ENCODE measurements around the gene ADAM10.

ADAM10 gene

GRCh38 chr15:58752716-58753115 is 3.2 kb upstream of the ADAM10 start:
- DNase-seq: no peak

- DNase-seq: peak; percentile 29 to 35
Observed at GRCh38 chr15:58748852-58749531, 515 bp downstream of the ADAM10 start.

GRCh38 chr15:58748040-58748851 is 1.3 kb downstream of the ADAM10 start:
- peak; percentile 16 to 36 for DNase-seq

- no peak for DNase-seq
Observed at GRCh38 chr15:58746174-58746573, 3.3 kb downstream of the ADAM10 start.

- DNase-seq: no peak
Observed at GRCh38 chr15:58742819-58743502, 6.5 kb downstream of the ADAM10 start.

- no peak for DNase-seq
Observed at GRCh38 chr15:58742022-58742813, 7.3 kb downstream of the ADAM10 start.

GRCh38 chr15:58741032-58741431 is 8.5 kb downstream of the ADAM10 start:
- DNase-seq: no peak

GRCh38 chr15:58740436-58740835 is 9.1 kb downstream of the ADAM10 start:
- no peak for DNase-seq

- DNase-seq: no peak
Observed at GRCh38 chr15:58738046-58738707, 11.3 kb downstream of the ADAM10 start.

GRCh38 chr15:58737298-58737697 is 12.2 kb downstream of the ADAM10 start:
- no peak for DNase-seq

GRCh38 chr15:58736018-58736643 is 13.4 kb downstream of the ADAM10 start:
- no peak for DNase-seq

- DNase-seq: no peak
Observed at GRCh38 chr15:58734859-58735258, 14.6 kb downstream of the ADAM10 start.

GRCh38 chr15:58732625-58733363 is 16.7 kb downstream of the ADAM10 start:
- no peak for DNase-seq

- no peak for DNase-seq
Observed at GRCh38 chr15:58731756-58732535, 17.6 kb downstream of the ADAM10 start.

GRCh38 chr15:58726867-58727266 is 22.6 kb downstream of the ADAM10 start:
- DNase-seq: no peak

GRCh38 chr15:58724466-58724865 is 25.0 kb downstream of the ADAM10 start:
- peak in 1 of 2 donors; percentile 29 for DNase-seq

GRCh38 chr15:58717357-58717756 is 32.1 kb downstream of the ADAM10 start:
- DNase-seq: no peak

GRCh38 chr15:58716027-58716426 is 33.5 kb downstream of the ADAM10 start:
- no peak for DNase-seq

GRCh38 chr15:58715266-58715917 is 34.1 kb downstream of the ADAM10 start:
- no peak for DNase-seq

- DNase-seq: no peak
Observed at GRCh38 chr15:58710701-58711100, 38.8 kb downstream of the ADAM10 start.
